Gastroesophageal sphincter (tissue), 3 donors: Measurements from ENCODE around the gene SLC25A3.

ENCODE experiments used
- CTCF ChIP-seq, 4 experiments: fragments of 200-600 bp in 2 of 4; fragments of 450-650 bp in 2 of 4; sonication (generic) in 1 of 4; IDR thresholded peaks; one replicate each; pipeline ENCODE4 v1.5.1; 2017 to 2019; ENCODE audit warnings: antibody characterized with exemption in 4 of 4, mild to moderate bottlenecking in 2 of 4, moderate library complexity in 2 of 4
- POLR2AphosphoS5 ChIP-seq: sonication (generic); formaldehyde crosslinking; IDR thresholded peaks from one replicate; pipeline ENCODE4 v1.6.1; 2017; ENCODE audit warnings: antibody characterized with exemption

- no peak for TF ChIP-seq CTCF (IDR thresholded peaks at IDR 0.05)
- TF ChIP-seq POLR2AphosphoS5 = no peak
Measured at GRCh38 chr12:98645572-98646067, 52.1 kb downstream of the SLC25A3 start.
